GM12878 (cell line): ENCODE data around the gene TXNDC16. TPM values are rescaled to one million over a fixed set of nuclear protein-coding genes. Genes with fewer than 3 reads are reported as not detected.

ENCODE experiments used
- ATAC-seq: fragments of 200-7000 bp; cut with Tn5 transposase; 3 replicates; pipeline ENCODE4 v1.9.1; 2020; ENCODE audit warnings: mild to moderate bottlenecking, moderate library complexity
- BruUV-seq: library from RNA; stranded (reverse); fragments of 400-500 nt; replicated peaks from 2 replicates; lab custom pipeline; 2021; lab: Mats Ljungman, UMichigan
- CTCF ChIA-PET: fragments of 300-600 bp; sonication (Branson Sonifier 250); formaldehyde crosslinking; extraction: SDS; loops from one replicate; lab custom pipeline; 2021; ENCODE audit warnings: inconsistent platforms; lab: Yijun Ruan, JAX
- POLR2A ChIA-PET: fragments of 350-600 bp; formaldehyde crosslinking; extraction: SDS; loops from one replicate; lab custom pipeline; 2021; ENCODE audit warnings: inconsistent platforms; lab: Charles Lee
- RAD21 ChIA-PET: fragments of 300-600 bp; sonication (Branson Sonifier 250); formaldehyde crosslinking; loops from one replicate; lab custom pipeline; 2023; ENCODE audit warnings: antibody characterized with exemption; ENCODE audit not compliant: unreplicated experiment; lab: Charles Lee
- SMC1A ChIA-PET: fragments of 300-600 bp; sonication (Branson Sonifier 250); formaldehyde crosslinking; loops from one replicate; lab custom pipeline; 2023; ENCODE audit not compliant: unreplicated experiment, uncharacterized antibody; lab: Charles Lee
- DNase-seq: peaks from one replicate; pipeline ENCODE4 v3.0.0-alpha.2; 2011; ENCODE audit warnings: low read depth, low spot score
- FAIRE-seq: peaks from 3 replicates; lab custom pipeline; 2011; peaks lifted over from hg19 to GRCh38; lab: Jason Lieb, UNC
- H2AFZ ChIP-seq: 2 replicates; pipeline ENCODE4 v1.6.0; 2011; ENCODE audit warnings: low read depth, low read length, control low read depth; ENCODE audit not compliant: control insufficient read depth
- H3K27ac ChIP-seq: 2 replicates; pipeline ENCODE4 v1.5.1; 2011; ENCODE audit warnings: control low read depth; ENCODE audit not compliant: control insufficient read depth, insufficient read depth
- H3K27me3 ChIP-seq, 2 experiments: replicated peaks in 1 of 2; 2 replicates each; pipeline versions ENCODE4 v1.6.0 to v1.6.1; 2011; ENCODE audit warnings: low read length in 1 of 2; ENCODE audit not compliant: control insufficient read depth in 2 of 2, insufficient read depth in 2 of 2
- H3K36me3 ChIP-seq, 2 experiments: 2 replicates each; pipeline ENCODE4 v1.5.1; 2011; ENCODE audit warnings: low read length in 1 of 2; ENCODE audit not compliant: control insufficient read depth in 2 of 2, insufficient read depth in 2 of 2
- H3K4me1 ChIP-seq: 2 replicates; pipeline ENCODE4 v1.6.1; 2011; ENCODE audit warnings: mild to moderate bottlenecking, low read length, moderate library complexity, mixed read lengths; ENCODE audit not compliant: control insufficient read depth, insufficient read depth
- H3K4me2 ChIP-seq: 2 replicates; pipeline ENCODE4 v1.6.0; 2011; ENCODE audit warnings: control low read depth; ENCODE audit not compliant: control insufficient read depth, insufficient read depth
- H3K4me3 ChIP-seq: fragments of 200-600 bp; sonication (generic); 2 replicates; pipeline ENCODE4 v1.5.1; 2016
- H3K79me2 ChIP-seq: 2 replicates; pipeline ENCODE4 v1.6.0; 2011; ENCODE audit warnings: low read length; ENCODE audit not compliant: control insufficient read depth, insufficient read depth
- H3K9ac ChIP-seq: 2 replicates; pipeline ENCODE4 v1.8.0; 2011; ENCODE audit warnings: low read length, control low read depth, mixed read lengths; ENCODE audit not compliant: control insufficient read depth, insufficient read depth
- H3K9me3 ChIP-seq: replicated peaks from 3 replicates; pipeline ENCODE4 v1.5.1; 2011; ENCODE audit warnings: mild to moderate bottlenecking, low read length; ENCODE audit not compliant: control insufficient read depth, insufficient read depth
- H4K20me1 ChIP-seq: 2 replicates; pipeline ENCODE4 v1.6.0; 2011; ENCODE audit not compliant: control insufficient read depth, insufficient read depth
- ATF3 ChIP-seq: IDR thresholded peaks from 2 replicates; pipeline ENCODE4 v1.6.1; 2011; ENCODE audit warnings: low read depth, mild to moderate bottlenecking, low read length, moderate library complexity, borderline replicate concordance; ENCODE audit errors: extremely low read depth
- ATF7 ChIP-seq: fragments of 450-650 bp; IDR thresholded peaks from 2 replicates; pipeline ENCODE4 v1.6.1; 2016; ENCODE audit warnings: low read depth, mild to moderate bottlenecking
- CBX5 ChIP-seq: sonication (generic); IDR thresholded peaks from 2 replicates; pipeline ENCODE4 v1.6.1; 2016; ENCODE audit warnings: low read depth, moderate library complexity, mild to moderate bottlenecking, inconsistent platforms
- HDGF ChIP-seq: fragments of 450-650 bp; IDR thresholded peaks from 2 replicates; pipeline ENCODE4 v1.6.1; 2016; ENCODE audit warnings: antibody characterized with exemption
- MEF2B ChIP-seq: fragments of 450-650 bp; IDR thresholded peaks from 2 replicates; pipeline ENCODE4 v1.6.1; 2018; ENCODE audit warnings: mild to moderate bottlenecking, moderate library complexity; ENCODE audit not compliant: partially characterized antibody, poor library complexity, severe bottlenecking
- NKRF ChIP-seq: fragments of 450-650 bp; conservative IDR thresholded peaks from 2 replicates; pipeline ENCODE4 v1.6.1; 2017; ENCODE audit warnings: mild to moderate bottlenecking, moderate library complexity
- RAD21 ChIP-seq: IDR thresholded peaks from 2 replicates; pipeline ENCODE4 v1.6.1; 2011; ENCODE audit warnings: mild to moderate bottlenecking, low read depth, low read length, moderate library complexity; ENCODE audit not compliant: insufficient read depth
- RELA ChIP-seq: fragments of 450-650 bp; IDR thresholded peaks from 2 replicates; pipeline ENCODE4 v1.8.0; 2014; ENCODE audit warnings: borderline replicate concordance; ENCODE audit not compliant: partially characterized antibody
- TCF12 ChIP-seq: IDR thresholded peaks from 2 replicates; pipeline ENCODE4 v1.6.1; 2011; ENCODE audit warnings: low read depth, mild to moderate bottlenecking, low read length
- ZNF207 ChIP-seq: fragments of 450-650 bp; IDR thresholded peaks from 2 replicates; pipeline ENCODE4 v1.6.1; 2014; ENCODE audit warnings: antibody characterized with exemption, mild to moderate bottlenecking, borderline replicate concordance
- ZZZ3 ChIP-seq: IDR thresholded peaks from 2 replicates; pipeline ENCODE4 v1.6.1; 2011; ENCODE audit warnings: low read depth; ENCODE audit not compliant: control insufficient read depth, insufficient read length
- WGBS: methylation state at CpG from one replicate; pipeline ENCODE4 v1.1.6; 2016; ENCODE audit warnings: low lambda C conversion rate; ENCODE audit not compliant: insufficient replicate concordance, insufficient coverage; ENCODE audit errors: missing lambda C conversion rate; 5-methylcytosine and 5-hydroxymethylcytosine counted together
- in situ Hi-C: fragments of 300-500 bp; cut with MboI; formaldehyde crosslinking; loops from 9 replicates; pipeline ENCODE4 v1.14.3; 2018; ENCODE audit warnings: mixed read lengths
- intact Hi-C: fragments of 100-400 bp; cut with micrococcal nuclease; formaldehyde crosslinking; loops from one replicate; pipeline ENCODE4 v1.14.2; 2022; ENCODE audit not compliant: unreplicated experiment
- polyA plus RNA-seq, 11 experiments: library from polyadenylated mRNA; depleted of rRNA in 4 of 11; unstranded in 6 of 11; stranded (reverse) in 5 of 11; fragments of >200 nt; fragmentation: Nextera tagmentation in 4 of 11; fragmentation: Illumina TruSeq in 1 of 11; extraction: Ambion mirVana in 4 of 11; extraction: Trizol in 1 of 11; gene quantifications; 1 replicate in 1 of 11; 2 replicates in 10 of 11; pipeline versions ENCODE4 v1.2.1 to v1.2.3, GENCODE V29; 2011 to 2016; ENCODE audit warnings: inconsistent platforms in 2 of 11, missing spikeins in 2 of 11, low read depth in 1 of 11
- total RNA-seq, 4 experiments: library from RNA; depleted of rRNA in 3 of 4; stranded (reverse); fragments of >200 nt in 3 of 4; fragmentation: Illumina TruSeq in 1 of 4; extraction: Trizol in 1 of 4; gene quantifications; 2 replicates each; pipeline versions ENCODE4 v1.2.1 to v1.2.3, GENCODE V29; 2013 to 2021

The TXNDC16 gene
- total and polyA plus RNA-seq, 10 of the 15 experiments (the other 5 are each of a cell fraction or from before 2014, with no cell fraction given): 1.2 to 7.9 (median 5.5) TPM

- SMC1A ChIA-PET: interaction anchor here (1.7 kb wide), 1 partner anchor 127 kb away, joined by 5 read pairs; no protein-coding TSS in a partner anchor
- Histone ChIP-seq H3K4me1 (no peaks in the 10 kb centered on the region), H3K9ac (no peak overlapping the region), H3K36me3 (no peaks in the 10 kb centered on the region; a peak in 1 of 4 replicates), H4K20me1 (no peaks in the 10 kb centered on the region), H3K27ac (no peak overlapping the region), H3K4me3 (no peak overlapping the region), H3K9me3 (no peaks in the 10 kb centered on the region), H3K4me2 (no peak overlapping the region), H3K79me2 (no peaks in the 10 kb centered on the region), H2AFZ (no peak overlapping the region), H3K27me3 (no peaks in the 10 kb centered on the region)
- POLR2A ChIA-PET: interaction anchor here (0.6 kb wide), 1 partner anchor 9 kb away, joined by 3 read pairs; no protein-coding TSS in a partner anchor
- WGBS: 0% methylated on average over 1 of the region's 1 CpG
- in situ Hi-C loops: no loop called here
- no peak for FAIRE-seq
- CTCF ChIA-PET: no interaction called here
- BruUV-seq: no TSS peak
- TF ChIP-seq ATF3 (no peak), CBX5 (no peak), TCF12 (no peak), MEF2B (no peak)
- DNase-seq: no peak
- intact Hi-C loops: no loop called here
- RAD21 ChIA-PET: no interaction called here
- no peak for ATAC-seq
Measured at GRCh38 chr14:52427460-52427859, 124.8 kb downstream of the TXNDC16 start.

- DNase-seq (no peak), ATAC-seq (no peak), FAIRE-seq (no peak)
- TF ChIP-seq HDGF (no peak), RELA (no peak), ZNF207 (no peak), NKRF (no peak), ATF7 (no peak), RAD21 (peak; percentile 39), ZZZ3 (no peak)
- ChIA-PET RAD21 (no interaction called here), CTCF (interaction anchor here (1.2 to 2.0 kb wide), 2 partner anchors 10 to 43 kb away, joined by 3 to 5 read pairs; no protein-coding TSS in a partner anchor), POLR2A (no interaction called here), SMC1A (interaction anchor here (0.9 to 1.4 kb wide), 3 partner anchors 10 to 122 kb away, joined by 3 to 4 read pairs (median 3); no protein-coding TSS in a partner anchor)
- H3K79me2 ChIP-seq: no peaks in the 10 kb centered on the region
- H3K27me3 ChIP-seq: no peaks in the 10 kb centered on the region
- intact Hi-C loops (no loop called here), in situ Hi-C loops (no loop called here)
- H3K36me3 ChIP-seq: no peaks in the 10 kb centered on the region
- no peaks in the 10 kb centered on the region for H3K9me3 ChIP-seq
- BruUV-seq: no TSS peak
- WGBS: 45% methylated on average over 2 of the region's 2 CpGs
- H3K27ac ChIP-seq: no peak overlapping the region
- no peak overlapping the region for H3K9ac ChIP-seq
- no peak overlapping the region for H2AFZ ChIP-seq
- no peak overlapping the region for H3K4me3 ChIP-seq
- no peaks in the 10 kb centered on the region for H3K4me1 ChIP-seq
- no peaks in the 10 kb centered on the region for H4K20me1 ChIP-seq
- no peak overlapping the region for H3K4me2 ChIP-seq
Measured at GRCh38 chr14:52422650-52423356, 129.5 kb downstream of the TXNDC16 start.
